ENCODE results near the gene CYP4F12. TPM values are rescaled to one million over a fixed set of nuclear protein-coding genes. Genes with fewer than 3 reads are reported as not detected.

The CYP4F12 gene
- total RNA-seq, 1 donor from 2014 or later, result 7.5 TPM

GRCh38 chr19:15702534-15702930, 29.6 kb downstream of the CYP4F12 start:
- DNase-seq (ENCODE audit: low spot score), result no peak

- no peak for DNase-seq (ENCODE audit: low spot score)
Measured at GRCh38 chr19:15714638-15715037, 41.8 kb downstream of the CYP4F12 start.

- DNase-seq (ENCODE audit: low spot score), result no peak
Measured at GRCh38 chr19:15715642-15716041, 42.8 kb downstream of the CYP4F12 start.

DNA sequence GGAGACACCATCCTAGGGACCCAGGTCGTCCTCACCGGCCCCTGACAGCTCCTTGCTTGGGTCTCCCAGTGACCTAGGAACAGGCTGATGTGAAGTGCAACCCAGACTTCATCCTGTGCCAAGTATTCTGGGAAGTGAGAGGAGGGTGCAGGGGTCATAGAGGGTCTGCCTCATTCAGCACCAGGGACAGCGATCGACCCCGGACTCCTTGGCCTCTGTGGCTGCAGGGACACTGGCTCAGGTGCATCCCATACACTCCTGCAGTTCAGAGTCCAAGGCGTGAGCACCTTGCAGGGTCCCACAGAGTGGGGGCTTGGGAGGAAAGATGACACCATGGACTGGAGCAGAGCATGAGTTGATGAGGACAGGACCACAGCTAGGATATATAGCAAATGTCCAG, 44.9 kb downstream of the CYP4F12 start:
- DNase-seq (ENCODE audit: low spot score), result no peak

- no peak for DNase-seq (ENCODE audit: low spot score)
Measured at GRCh38 chr19:15721268-15721667, 48.4 kb downstream of the CYP4F12 start.

DNA sequence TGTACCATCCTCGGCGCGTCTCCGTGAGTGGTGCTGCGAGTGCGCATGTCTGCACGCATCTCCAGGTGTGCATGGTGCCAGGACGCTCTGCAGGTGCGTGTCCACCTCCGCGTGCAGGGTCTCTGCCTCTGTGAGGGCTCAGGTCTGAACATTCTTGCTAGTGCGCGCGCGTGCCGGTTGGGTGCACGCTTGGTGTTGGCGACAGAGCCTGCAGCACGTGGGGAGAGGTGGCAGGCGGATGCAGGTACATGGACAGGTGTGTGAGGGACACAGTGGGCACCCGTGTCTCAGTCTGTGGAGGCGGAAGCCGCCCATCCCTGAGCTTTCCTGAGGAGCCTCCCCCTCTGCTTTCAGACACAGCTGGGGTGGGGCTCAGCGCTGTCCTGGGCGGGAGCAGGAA, 50.1 kb downstream of the CYP4F12 start:
- no peak for DNase-seq (ENCODE audit: low spot score)

DNA sequence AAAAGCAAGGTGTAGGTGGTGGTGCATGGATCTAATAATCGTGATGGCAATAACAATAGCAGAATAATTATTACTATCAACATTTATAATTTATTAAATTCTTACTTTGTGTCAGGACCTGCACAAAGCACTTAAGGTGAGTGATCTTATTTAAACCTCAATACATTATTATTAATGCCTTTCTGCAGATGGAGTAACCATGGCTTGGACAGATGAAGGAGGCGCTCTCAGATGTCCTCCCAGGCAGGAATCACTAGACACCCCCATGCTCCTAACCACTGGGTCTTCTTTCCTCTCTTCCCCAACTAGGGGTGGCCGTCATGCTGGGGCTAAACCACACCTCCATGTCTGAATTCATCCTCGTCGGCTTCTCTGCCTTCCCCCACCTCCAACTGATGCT, 54.8 kb downstream of the CYP4F12 start, which contains the start of gene OR10H2:
Gene OR10H2, plus strand, starts transcription at position 301 of the 400 bp plus-strand sequence. Its CDS starts 20 bp downstream, at position 321.
- no peak for DNase-seq (ENCODE audit: low spot score)

- no peak for DNase-seq (ENCODE audit: low spot score)
Measured at GRCh38 chr19:15730538-15730937, 57.7 kb downstream of the CYP4F12 start.

DNA sequence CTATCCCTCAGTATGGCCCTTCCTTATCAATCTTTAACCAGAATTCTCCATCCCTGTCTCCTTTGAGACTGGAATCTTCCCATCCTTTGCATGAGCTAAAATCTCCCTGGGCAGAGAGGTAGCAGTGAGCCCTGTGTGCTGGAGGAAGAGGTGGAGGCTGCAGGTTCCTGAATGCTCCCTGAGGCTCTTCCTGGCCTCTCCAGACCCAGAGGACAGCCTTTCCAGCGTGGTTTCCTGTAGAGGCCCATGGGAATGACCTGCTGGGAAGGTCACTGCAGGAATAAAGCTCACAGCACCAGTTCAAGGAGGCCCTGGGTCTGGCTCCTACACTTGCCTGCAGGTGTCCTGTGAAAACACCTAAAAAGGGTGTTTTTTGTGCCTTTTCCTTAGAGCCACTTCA, 59.5 kb downstream of the CYP4F12 start:
- no peak for DNase-seq (ENCODE audit: low spot score)

DNA sequence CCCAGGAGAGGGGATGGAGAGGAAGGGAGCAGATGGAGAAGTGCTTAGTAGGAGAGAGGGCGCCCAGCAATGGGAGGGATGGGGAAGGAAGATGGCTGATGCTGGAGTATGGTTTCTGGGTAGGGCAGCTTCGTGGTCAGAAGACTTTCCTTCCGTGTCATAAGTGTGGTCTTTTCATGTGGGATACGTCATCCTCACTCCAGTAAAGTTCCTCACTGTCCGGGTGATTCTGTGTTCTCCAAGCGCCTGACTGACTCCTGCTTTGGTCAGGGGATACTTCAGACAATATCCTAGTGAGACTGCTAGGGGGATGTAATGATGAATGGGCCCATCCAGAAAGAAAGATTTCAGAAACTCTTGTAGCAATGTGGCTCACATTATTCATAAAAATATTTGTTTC, 61.0 kb downstream of the CYP4F12 start:
- DNase-seq (ENCODE audit: low spot score), result no peak

DNA sequence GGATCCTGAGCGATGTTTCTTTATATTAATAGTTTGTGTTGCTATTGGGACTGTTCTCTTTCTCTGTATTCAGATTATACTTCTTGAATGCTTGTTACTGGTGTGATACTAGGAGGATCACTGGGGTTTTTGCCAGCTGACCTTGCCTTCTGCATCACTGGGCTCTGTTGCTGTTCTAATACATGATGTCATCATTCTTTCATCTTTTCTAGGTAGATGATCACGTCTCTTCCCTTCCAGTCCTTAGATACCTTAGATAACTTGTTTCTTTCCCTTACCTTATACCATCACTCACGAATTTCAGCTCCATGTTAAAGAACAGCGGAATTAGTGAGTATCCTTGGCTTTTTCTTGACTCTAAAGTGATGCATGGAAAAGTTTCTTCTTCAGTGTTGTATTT, 64.8 kb downstream of the CYP4F12 start, which contains the start of gene OR10H3:
Gene OR10H3, plus strand, starts transcription at position 264 of the 400 bp plus-strand sequence. CDS start 3,408 bp downstream, outside the sequence.
- DNase-seq (ENCODE audit: low spot score), result no peak

GRCh38 chr19:15740785-15741184, 67.9 kb downstream of the CYP4F12 start:
- no peak for DNase-seq (ENCODE audit: low spot score)

Other genes starting within 250 kb of the CYP4F12 start
- 37.6 TPM for gene WIZ, start 223.1 kb upstream of the CYP4F12 start, total RNA-seq
- gene RASAL3, start 208.5 kb upstream of the CYP4F12 start, total RNA-seq, result 4.1 TPM
- gene PGLYRP2, start 193.6 kb upstream of the CYP4F12 start, total RNA-seq, result not detected
- not detected for gene CYP4F22, start 164.6 kb upstream of the CYP4F12 start, total RNA-seq
- gene CYP4F8, start 57.9 kb upstream of the CYP4F12 start, total RNA-seq, result not detected
- 1.3 TPM for gene CYP4F3, start 32.2 kb upstream of the CYP4F12 start, total RNA-seq
- gene OR10H2, start 54.9 kb downstream of the CYP4F12 start, total RNA-seq, result not detected
- gene OR10H3, start 64.9 kb downstream of the CYP4F12 start, total RNA-seq, result not detected
- gene OR10H5, start 114.6 kb downstream of the CYP4F12 start, total RNA-seq, result not detected
- gene OR10H1, start 142.6 kb downstream of the CYP4F12 start, total RNA-seq, result not detected
- gene CYP4F2, start 225.0 kb downstream of the CYP4F12 start, total RNA-seq, result not detected

Measured in mesenteric fat pad (tissue), 1 donor.